CD4-positive, alpha-beta T cell (primary cell): Measurements from ENCODE around the gene FSTL5. TPM values are rescaled to one million over a fixed set of nuclear protein-coding genes. Genes with fewer than 3 reads are reported as not detected.

ENCODE experiments used
- ATAC-seq: fragments of 200-7000 bp; cut with Tn5 transposase; one replicate; pipeline ENCODE4 v1.10.0; 2022; ENCODE audit warnings: mild to moderate bottlenecking; ENCODE audit not compliant: poor library complexity
- CTCF ChIA-PET: fragments of 350-600 bp; sonication (Branson Sonifier 250); formaldehyde crosslinking; loops from one replicate; lab custom pipeline; 2021; ENCODE audit warnings: antibody characterized with exemption, inconsistent platforms; lab: Charles Lee
- POLR2A ChIA-PET: fragments of 350-600 bp; sonication (Branson Sonifier 250); formaldehyde crosslinking; loops from one replicate; lab custom pipeline; 2021; ENCODE audit warnings: antibody characterized with exemption, inconsistent platforms; lab: Charles Lee
- DNase-seq, 14 experiments: peaks; one replicate each; pipeline ENCODE4 v3.0.0-alpha.2; 2013 to 2020; ENCODE audit warnings: mixed read lengths in 2 of 14
- H3K27ac ChIP-seq, 2 donors: one replicate each; pipeline versions ENCODE4 v1.5.1 to v1.7.0; 2013; ENCODE audit warnings: low read length in 2 of 2, low read depth in 1 of 2, mild to moderate bottlenecking in 1 of 2
- H3K27me3 ChIP-seq, 2 experiments: 1 replicate in 1 of 2; 2 replicates in 1 of 2; pipeline versions ENCODE4 v1.6.1 to v1.7.0; 2013; ENCODE audit warnings: low read length in 2 of 2, control low read depth in 1 of 2, mild to moderate bottlenecking in 1 of 2, moderate library complexity in 1 of 2; ENCODE audit not compliant: insufficient read depth in 2 of 2, control insufficient read depth in 1 of 2
- H3K36me3 ChIP-seq: one replicate; pipeline ENCODE4 v1.6.1; 2013; ENCODE audit warnings: low read length, control low read depth; ENCODE audit not compliant: insufficient read depth
- H3K4me1 ChIP-seq: one replicate; pipeline ENCODE4 v1.6.1; 2013; ENCODE audit warnings: low read length, control low read depth; ENCODE audit not compliant: insufficient read depth
- H3K4me3 ChIP-seq: one replicate; pipeline ENCODE4 v1.5.1; 2013; ENCODE audit warnings: mild to moderate bottlenecking, low read length, moderate library complexity
- H3K9me3 ChIP-seq, 2 experiments: 1 replicate in 1 of 2; 2 replicates in 1 of 2; pipeline versions ENCODE4 v1.6.1 to v1.7.0; 2013; ENCODE audit warnings: low read length in 2 of 2, mild to moderate bottlenecking in 2 of 2, control low read depth in 1 of 2, moderate library complexity in 1 of 2; ENCODE audit not compliant: control insufficient read depth in 1 of 2, insufficient read depth in 1 of 2
- H3K27ac Mint-ChIP-seq: one replicate; pipeline ENCODE4 v1.8.0; 2020; ENCODE audit warnings: mixed read lengths
- H3K27me3 Mint-ChIP-seq: one replicate; pipeline ENCODE4 v1.8.0; 2021; ENCODE audit warnings: mixed read lengths
- H3K36me3 Mint-ChIP-seq: one replicate; pipeline ENCODE4 v1.8.0; 2021; ENCODE audit warnings: low read depth, mixed read lengths
- H3K4me1 Mint-ChIP-seq: one replicate; pipeline ENCODE4 v1.8.0; 2021; ENCODE audit warnings: low read depth, mixed read lengths
- H3K4me3 Mint-ChIP-seq: one replicate; pipeline ENCODE4 v1.8.0; 2020; ENCODE audit warnings: mild to moderate bottlenecking, mixed read lengths
- H3K9me3 Mint-ChIP-seq: one replicate; pipeline ENCODE4 v1.8.0; 2020; ENCODE audit warnings: mixed read lengths
- intact Hi-C, 2 experiments: fragments of 100-400 bp; cut with DNase I in 1 of 2; cut with micrococcal nuclease in 1 of 2; formaldehyde crosslinking; loops; one replicate each; pipeline versions ENCODE4 v1.15.1 to v1.9.0; 2023 to 2025; cut with DNase I, micrococcal nuclease
- total RNA-seq, 174 experiments: library from RNA in 2 of 174; stranded (reverse) in 2 of 174; gene quantifications; one replicate each; pipeline ENCODE4 v1.2.3 and lab custom pipeline; 2021 to 2026
- TF ChIP-seq, protein P1 (sequence below): fragments of 200-600 bp; IDR thresholded peaks from one replicate; pipeline ENCODE4 v1.8.0; 2022; ENCODE audit warnings: antibody characterized with exemption, mild to moderate bottlenecking

Gene FSTL5
- total RNA-seq, 2 experiments from 2014 or later = not detected

GRCh38 chr4:161799710-161800109, 364.1 kb downstream of the FSTL5 start:
- Histone ChIP-seq H3K36me3 (no peaks in the 10 kb centered on the region), H3K4me1 (no peaks in the 10 kb centered on the region), H3K4me3 (no peak overlapping the region), H3K9me3 (no peaks in the 10 kb centered on the region), H3K27ac (no peak overlapping the region), H3K27me3 (no peaks in the 10 kb centered on the region)
- TF ChIP-seq, protein P1, sequence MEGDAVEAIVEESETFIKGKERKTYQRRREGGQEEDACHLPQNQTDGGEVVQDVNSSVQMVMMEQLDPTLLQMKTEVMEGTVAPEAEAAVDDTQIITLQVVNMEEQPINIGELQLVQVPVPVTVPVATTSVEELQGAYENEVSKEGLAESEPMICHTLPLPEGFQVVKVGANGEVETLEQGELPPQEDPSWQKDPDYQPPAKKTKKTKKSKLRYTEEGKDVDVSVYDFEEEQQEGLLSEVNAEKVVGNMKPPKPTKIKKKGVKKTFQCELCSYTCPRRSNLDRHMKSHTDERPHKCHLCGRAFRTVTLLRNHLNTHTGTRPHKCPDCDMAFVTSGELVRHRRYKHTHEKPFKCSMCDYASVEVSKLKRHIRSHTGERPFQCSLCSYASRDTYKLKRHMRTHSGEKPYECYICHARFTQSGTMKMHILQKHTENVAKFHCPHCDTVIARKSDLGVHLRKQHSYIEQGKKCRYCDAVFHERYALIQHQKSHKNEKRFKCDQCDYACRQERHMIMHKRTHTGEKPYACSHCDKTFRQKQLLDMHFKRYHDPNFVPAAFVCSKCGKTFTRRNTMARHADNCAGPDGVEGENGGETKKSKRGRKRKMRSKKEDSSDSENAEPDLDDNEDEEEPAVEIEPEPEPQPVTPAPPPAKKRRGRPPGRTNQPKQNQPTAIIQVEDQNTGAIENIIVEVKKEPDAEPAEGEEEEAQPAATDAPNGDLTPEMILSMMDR = no peak
- ATAC-seq = no peak
- POLR2A ChIA-PET = no interaction called here
- intact Hi-C loops = no loop called here
- Mint-ChIP-seq H3K27ac (no peak overlapping the region), H3K4me1 (no peaks in the 10 kb centered on the region), H3K4me3 (no peak overlapping the region), H3K9me3 (peaks cover 2% of the 10 kb centered on the region), H3K36me3 (no peaks in the 10 kb centered on the region), H3K27me3 (no peaks in the 10 kb centered on the region)
- CTCF ChIA-PET = no interaction called here
- no peak for DNase-seq

- intact Hi-C loops = no loop called here
- Mint-ChIP-seq H3K4me3 (no peak overlapping the region), H3K27ac (no peak overlapping the region), H3K36me3 (no peaks in the 10 kb centered on the region), H3K9me3 (peaks cover 6% of the 10 kb centered on the region), H3K27me3 (no peaks in the 10 kb centered on the region), H3K4me1 (no peaks in the 10 kb centered on the region)
- Histone ChIP-seq H3K27me3 (no peaks in the 10 kb centered on the region), H3K36me3 (no peaks in the 10 kb centered on the region), H3K27ac (no peak overlapping the region), H3K4me1 (no peaks in the 10 kb centered on the region), H3K4me3 (no peak overlapping the region), H3K9me3 (peaks cover 0 to 17% of the 10 kb centered on the region in 2 experiments)
- TF ChIP-seq, protein P1 = no peak
- POLR2A ChIA-PET = no interaction called here
- DNase-seq (peak in 1 of 14 experiments; percentile 4), ATAC-seq (no peak)
- CTCF ChIA-PET = no interaction called here
Observed at GRCh38 chr4:161792991-161793390, 370.8 kb downstream of the FSTL5 start.

DNA sequence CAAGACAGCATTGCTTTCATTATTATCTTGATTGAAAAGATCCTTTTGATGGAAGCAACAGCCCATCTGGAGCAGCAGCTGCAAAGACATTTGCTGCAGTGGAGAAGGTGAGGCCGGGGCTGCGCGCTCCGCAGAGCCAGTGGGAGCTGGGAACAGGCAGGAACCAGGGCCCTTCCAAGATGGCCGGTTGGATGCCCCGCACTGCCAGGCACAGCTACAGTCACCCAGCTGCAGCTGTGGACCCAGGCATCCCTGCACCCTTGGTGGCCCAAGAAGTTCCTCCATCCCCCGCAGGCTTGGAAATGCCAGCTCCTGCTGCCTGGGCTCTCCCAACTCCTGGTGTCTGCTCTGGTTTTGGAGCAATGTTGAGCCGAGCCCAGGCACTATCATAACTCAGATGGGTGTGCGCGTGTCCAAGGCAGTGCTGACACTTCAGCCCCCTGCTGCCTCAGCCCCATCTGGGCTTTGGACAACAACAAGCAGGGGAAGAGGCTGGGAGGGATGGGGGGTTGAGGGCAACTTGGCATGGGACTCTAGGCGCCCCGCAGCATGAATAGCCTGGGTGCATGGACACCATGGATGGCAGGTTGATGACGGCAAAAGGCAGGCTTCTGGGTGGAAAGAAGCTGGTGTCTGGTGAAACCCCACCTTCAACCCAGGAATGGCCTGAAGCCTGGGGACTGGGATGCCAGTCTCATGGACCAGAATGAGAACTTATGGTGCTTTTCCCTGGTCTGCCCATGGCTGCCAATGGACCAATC, 371.8 kb downstream of the FSTL5 start:
- intact Hi-C loops = no loop called here
- H3K36me3 Mint-ChIP-seq = no peaks in the 10 kb centered on the region
- Histone ChIP-seq H3K27ac (no peak overlapping the region), H3K36me3 (no peaks in the 10 kb centered on the region), H3K4me3 (no peak overlapping the region), H3K4me1 (no peaks in the 10 kb centered on the region), H3K9me3 (peaks cover 0 to 17% of the 10 kb centered on the region in 2 experiments), H3K27me3 (no peaks in the 10 kb centered on the region)
- H3K27ac Mint-ChIP-seq = no peak overlapping the region
- H3K4me3 Mint-ChIP-seq = no peak overlapping the region
- peak in 1 of 14 experiments; percentile 4 for DNase-seq
- H3K27me3 Mint-ChIP-seq = no peaks in the 10 kb centered on the region
- CTCF ChIA-PET = no interaction called here
- peaks cover 6% of the 10 kb centered on the region for H3K9me3 Mint-ChIP-seq
- TF ChIP-seq, protein P1 = no peak
- no peak for ATAC-seq
- H3K4me1 Mint-ChIP-seq = no peaks in the 10 kb centered on the region
- POLR2A ChIA-PET = no interaction called here
